ENCODE data around the gene TTN.
"Not testable (repeated sequence)": the region's sequence is repeated elsewhere in the genome, so short reads cannot be mapped to it uniquely, and the experiment has no call there.

Gene TTN

GRCh38 chr2:178536037-178536436 is 271.2 kb downstream of the TTN start:
- Mint-ChIP-seq H3K27ac (no peak overlapping the region), H3K9me3 (no peaks in the 10 kb centered on the region), H3K27me3 (no peaks in the 10 kb centered on the region), H3K4me1 (peaks cover 29 to 40% of the 10 kb centered on the region in 2 donors), H3K4me3 (no peak overlapping the region), H3K36me3 (peaks cover 59 to 81% of the 10 kb centered on the region in 2 donors)
- no peak for DNase-seq
- peak; percentile 69 to 71 for ATAC-seq (replicated peaks)

GRCh38 chr2:178531168-178531567 is 276.1 kb downstream of the TTN start:
- H3K36me3 Mint-ChIP-seq = peaks cover 57 to 65% of the 10 kb centered on the region in 2 donors
- H3K4me1 Mint-ChIP-seq = peaks cover 51 to 76% of the 10 kb centered on the region in 2 donors
- peak overlapping the region; percentile 64 to 70 for H3K4me3 Mint-ChIP-seq
- no peaks in the 10 kb centered on the region for H3K27me3 Mint-ChIP-seq
- H3K27ac Mint-ChIP-seq = peak overlapping the region; percentile 94
- no peak for DNase-seq
- peak; percentile 19 to 25 for ATAC-seq (replicated peaks)
- no peaks in the 10 kb centered on the region for H3K9me3 Mint-ChIP-seq

- Mint-ChIP-seq H3K9me3 (no peaks in the 10 kb centered on the region), H3K4me3 (peak overlapping the region; percentile 64 to 70), H3K27ac (peak overlapping the region; percentile 94), H3K4me1 (peaks cover 51 to 76% of the 10 kb centered on the region in 2 donors), H3K36me3 (peaks cover 57 to 65% of the 10 kb centered on the region in 2 donors), H3K27me3 (no peaks in the 10 kb centered on the region)
- ATAC-seq (replicated peaks) (peak; percentile 95 to 96), DNase-seq (peak; percentile 89)
These were observed 276.5 kb downstream of the TTN start for GRCh38 chr2:178530625-178531142.

- ATAC-seq (replicated peaks) = no peak
- Mint-ChIP-seq H3K9me3 (no peaks in the 10 kb centered on the region), H3K27me3 (no peaks in the 10 kb centered on the region), H3K4me1 (peaks cover 53 to 78% of the 10 kb centered on the region in 2 donors), H3K27ac (peak overlapping the region; percentile 94), H3K36me3 (peaks cover 57 to 66% of the 10 kb centered on the region in 2 donors), H3K4me3 (peak overlapping the region; percentile 64 to 70)
- no peak for DNase-seq
These were observed 277.1 kb downstream of the TTN start for GRCh38 chr2:178530131-178530530.

GRCh38 chr2:178529194-178529593 is 278.0 kb downstream of the TTN start:
- peaks cover 48 to 56% of the 10 kb centered on the region in 2 donors for H3K36me3 Mint-ChIP-seq
- peak overlapping the region; percentile 51 to 66 for H3K4me3 Mint-ChIP-seq
- no peaks in the 10 kb centered on the region for H3K9me3 Mint-ChIP-seq
- DNase-seq = no peak
- H3K4me1 Mint-ChIP-seq = peaks cover 52 to 74% of the 10 kb centered on the region in 2 donors
- peak overlapping the region; percentile 86 for H3K27ac Mint-ChIP-seq
- ATAC-seq (replicated peaks) = no peak
- H3K27me3 Mint-ChIP-seq = no peaks in the 10 kb centered on the region

GRCh38 chr2:178528647-178529046 is 278.6 kb downstream of the TTN start:
- ATAC-seq (replicated peaks) (no peak), DNase-seq (no peak)
- Mint-ChIP-seq H3K4me3 (peak overlapping the region; percentile 51 to 66), H3K9me3 (no peaks in the 10 kb centered on the region), H3K4me1 (peaks cover 48 to 72% of the 10 kb centered on the region in 2 donors), H3K27me3 (no peaks in the 10 kb centered on the region), H3K36me3 (peaks cover 45 to 51% of the 10 kb centered on the region in 2 donors), H3K27ac (peak overlapping the region; percentile 86)

GRCh38 chr2:178527592-178527991 is 279.6 kb downstream of the TTN start:
- H3K4me3 Mint-ChIP-seq = no peak overlapping the region
- no peak overlapping the region for H3K27ac Mint-ChIP-seq
- H3K27me3 Mint-ChIP-seq = no peaks in the 10 kb centered on the region
- peaks cover 0 to 3% of the 10 kb centered on the region in 2 donors for H3K9me3 Mint-ChIP-seq
- H3K4me1 Mint-ChIP-seq = peaks cover 43 to 70% of the 10 kb centered on the region in 2 donors
- ATAC-seq (replicated peaks) = no peak
- peaks cover 40 to 45% of the 10 kb centered on the region in 2 donors for H3K36me3 Mint-ChIP-seq
- no peak for DNase-seq

- DNase-seq (no peak), ATAC-seq (replicated peaks) (no peak)
- Mint-ChIP-seq H3K4me1 (peaks cover 34 to 57% of the 10 kb centered on the region in 2 donors), H3K27me3 (no peaks in the 10 kb centered on the region), H3K4me3 (peak overlapping the region in 1 of 2 donors; percentile 13), H3K9me3 (peaks cover 0 to 4% of the 10 kb centered on the region in 2 donors), H3K27ac (no peak overlapping the region), H3K36me3 (peaks cover 34 to 41% of the 10 kb centered on the region in 2 donors)
These were observed 281.0 kb downstream of the TTN start for GRCh38 chr2:178526256-178526655.

- H3K9me3 Mint-ChIP-seq; H3K27me3 Mint-ChIP-seq; DNase-seq; ATAC-seq (replicated peaks): not testable (repeated sequence)
- peak overlapping the region; percentile 29 to 35 for H3K4me3 Mint-ChIP-seq
- peaks cover 26 to 49% of the 10 kb centered on the region in 2 donors for H3K4me1 Mint-ChIP-seq
- peaks cover 30 to 41% of the 10 kb centered on the region in 2 donors for H3K36me3 Mint-ChIP-seq
- H3K27ac Mint-ChIP-seq = peak overlapping the region; percentile 37
These were observed 281.8 kb downstream of the TTN start for GRCh38 chr2:178525460-178525859.

GRCh38 chr2:178525010-178525409 is 282.2 kb downstream of the TTN start:
- H3K4me3 Mint-ChIP-seq; H3K27me3 Mint-ChIP-seq; ATAC-seq (replicated peaks); H3K9me3 Mint-ChIP-seq; DNase-seq; H3K27ac Mint-ChIP-seq: not testable (repeated sequence)
- H3K36me3 Mint-ChIP-seq = peaks cover 28 to 41% of the 10 kb centered on the region in 2 donors
- H3K4me1 Mint-ChIP-seq = peaks cover 24 to 45% of the 10 kb centered on the region in 2 donors

- DNase-seq = no peak
- peak in 1 of 2 donors; percentile 21 for ATAC-seq (replicated peaks)
- H3K4me1 Mint-ChIP-seq = peaks cover 17 to 34% of the 10 kb centered on the region in 2 donors
- H3K4me3 Mint-ChIP-seq = peak overlapping the region; percentile 91 to 93
- H3K27ac Mint-ChIP-seq = peak overlapping the region; percentile 90
- peaks cover 30 to 36% of the 10 kb centered on the region in 2 donors for H3K36me3 Mint-ChIP-seq
- H3K27me3 Mint-ChIP-seq = no peaks in the 10 kb centered on the region
- peaks cover 0 to 4% of the 10 kb centered on the region in 2 donors for H3K9me3 Mint-ChIP-seq
These were observed 283.6 kb downstream of the TTN start for GRCh38 chr2:178523596-178524134.

GRCh38 chr2:178522950-178523595 is 284.1 kb downstream of the TTN start:
- peaks cover 0 to 4% of the 10 kb centered on the region in 2 donors for H3K9me3 Mint-ChIP-seq
- DNase-seq (peak; percentile 78), ATAC-seq (replicated peaks) (peak; percentile 96 to 97)
- no peaks in the 10 kb centered on the region for H3K27me3 Mint-ChIP-seq
- peaks cover 32 to 40% of the 10 kb centered on the region in 2 donors for H3K36me3 Mint-ChIP-seq
- H3K4me1 Mint-ChIP-seq = peaks cover 14 to 28% of the 10 kb centered on the region in 2 donors
- peak overlapping the region; percentile 90 for H3K27ac Mint-ChIP-seq
- H3K4me3 Mint-ChIP-seq = peak overlapping the region; percentile 91 to 93

- peaks cover 9 to 16% of the 10 kb centered on the region in 2 donors for H3K4me1 Mint-ChIP-seq
- peak overlapping the region; percentile 74 for H3K27ac Mint-ChIP-seq
- no peaks in the 10 kb centered on the region for H3K27me3 Mint-ChIP-seq
- peak overlapping the region in 1 of 2 donors; percentile 0 for H3K4me3 Mint-ChIP-seq
- H3K9me3 Mint-ChIP-seq = peaks cover 0 to 4% of the 10 kb centered on the region in 2 donors
- ATAC-seq (replicated peaks) (no peak), DNase-seq (no peak)
- H3K36me3 Mint-ChIP-seq = peaks cover 29 to 44% of the 10 kb centered on the region in 2 donors
These were observed 285.7 kb downstream of the TTN start for GRCh38 chr2:178521304-178522150.

GRCh38 chr2:178517496-178517895 is 289.7 kb downstream of the TTN start:
- Mint-ChIP-seq H3K36me3 (peaks cover 25 to 37% of the 10 kb centered on the region in 2 donors), H3K9me3 (no peaks in the 10 kb centered on the region), H3K4me1 (peaks cover 3 to 7% of the 10 kb centered on the region in 2 donors), H3K27me3 (no peaks in the 10 kb centered on the region), H3K27ac (no peak overlapping the region), H3K4me3 (no peak overlapping the region)
- DNase-seq = no peak
- no peak for ATAC-seq (replicated peaks)

Measured in stimulated activated naive B cell treated with anti-CD40 and anti-IgM and Interleukin-4, amounts not matched to agents 10 μg/mL and 1 μg/mL and 100 μg/mL, for 72 hours (primary cell).